SK-N-SH (cell line): ENCODE data around the gene SETBP1. TPM values are rescaled to one million over a fixed set of nuclear protein-coding genes. Genes with fewer than 3 reads are reported as not detected.

Experiments
- CTCF ChIA-PET: fragments of 300-600, 350-600 bp; formaldehyde crosslinking; extraction: SDS; loops from one replicate; lab custom pipeline; 2021; lab: Yijun Ruan, JAX
- POLR2A ChIA-PET: fragments of 350-600 bp; sonication (Branson Sonifier 250); formaldehyde crosslinking; extraction: SDS; loops from one replicate; lab custom pipeline; 2020; ENCODE audit warnings: antibody characterized with exemption, inconsistent platforms; lab: Yijun Ruan, JAX
- DNase-seq: peaks from one replicate; pipeline ENCODE4 v3.0.0; 2012
- H2AFZ ChIP-seq: fragments of 200-600 bp; sonication (generic); 2 replicates; pipeline ENCODE4 v1.8.1; 2016; ENCODE audit warnings: antibody characterized with exemption, mild to moderate bottlenecking, low read depth
- H3F3A ChIP-seq: fragments of 200-600 bp; sonication (generic); replicated peaks from 2 replicates; pipeline ENCODE3; 2016; ENCODE audit warnings: antibody characterized with exemption, mild to moderate bottlenecking; ENCODE audit not compliant: insufficient read depth
- H3K27ac ChIP-seq, 2 experiments: fragments of 200-500 bp in 1 of 2; fragments of 200-600 bp in 1 of 2; sonication (Bioruptor generic) in 1 of 2; sonication (generic), shearing (Covaris generic) in 1 of 2; 2 replicates each; pipeline versions ENCODE4 v1.5.1 to v1.6.1; 2014 to 2016; ENCODE audit warnings: low read depth in 2 of 2, inconsistent platforms in 1 of 2, low read length in 1 of 2, mild to moderate bottlenecking in 1 of 2, mixed read lengths in 1 of 2
- H3K27me3 ChIP-seq: fragments of 200-600 bp; sonication (generic), shearing (Covaris generic); 2 replicates; pipeline ENCODE4 v1.6.1; 2016; ENCODE audit warnings: mixed run types; ENCODE audit not compliant: insufficient read depth
- H3K36me3 ChIP-seq, 2 experiments: fragments of 200-500 bp in 1 of 2; fragments of 200-600 bp in 1 of 2; sonication (Bioruptor generic) in 1 of 2; sonication (generic) in 1 of 2; replicated peaks in 1 of 2; 2 replicates each; pipeline versions ENCODE3 to v1.5.1; 2014 to 2016; ENCODE audit warnings: low read length in 1 of 2, mild to moderate bottlenecking in 1 of 2; ENCODE audit not compliant: insufficient read depth in 2 of 2, control insufficient read depth in 1 of 2
- H3K4me1 ChIP-seq, 2 experiments: fragments of 200-500 bp in 1 of 2; fragments of 200-600 bp in 1 of 2; sonication (Bioruptor generic) in 1 of 2; sonication (generic), shearing (Covaris generic) in 1 of 2; 2 replicates each; pipeline versions ENCODE4 v1.5.1 to v1.6.1; 2014 to 2016; ENCODE audit warnings: low read depth in 1 of 2, low read length in 1 of 2, mixed run types in 1 of 2; ENCODE audit not compliant: insufficient read depth in 2 of 2, control insufficient read depth in 1 of 2
- H3K4me2 ChIP-seq: fragments of 200-600 bp; sonication (generic), shearing (Covaris generic); 2 replicates; pipeline ENCODE4 v1.6.1; 2017; ENCODE audit warnings: mixed run types
- H3K4me3 ChIP-seq, 2 experiments: fragments of 200-500 bp in 1 of 2; fragments of 200-600 bp in 1 of 2; sonication (Bioruptor generic) in 1 of 2; sonication (generic), shearing (Covaris generic) in 1 of 2; 2 replicates each; pipeline versions ENCODE4 v1.5.1 to v1.8.1; 2014 to 2016; ENCODE audit warnings: low read depth in 2 of 2, inconsistent platforms in 1 of 2, low read length in 1 of 2, mild to moderate bottlenecking in 1 of 2, mixed read lengths in 1 of 2, moderate library complexity in 1 of 2
- H3K79me2 ChIP-seq: fragments of 200-600 bp; sonication (generic); 2 replicates; pipeline ENCODE4 v1.8.1; 2017; ENCODE audit warnings: mild to moderate bottlenecking; ENCODE audit not compliant: insufficient read depth
- H3K9ac ChIP-seq: fragments of 200-600 bp; sonication (generic); 2 replicates; pipeline ENCODE4 v1.6.1; 2017; ENCODE audit warnings: mixed run types
- H3K9me2 ChIP-seq: fragments of 200-600 bp; sonication (generic); 2 replicates; pipeline ENCODE4 v1.6.1; 2017; ENCODE audit warnings: mixed run types
- H3K9me3 ChIP-seq: fragments of 200-600 bp; sonication (generic); 2 replicates; pipeline ENCODE4 v1.6.1; 2017; ENCODE audit warnings: mixed run types, mild to moderate bottlenecking, moderate library complexity
- H4K20me1 ChIP-seq: fragments of 200-600 bp; sonication (generic); 2 replicates; pipeline ENCODE4 v1.6.1; 2017; ENCODE audit warnings: mild to moderate bottlenecking, mixed run types; ENCODE audit not compliant: insufficient read depth
- ELF1 ChIP-seq: IDR thresholded peaks from 2 replicates; pipeline ENCODE4 v1.4.0; 2012
- EZH2phosphoT487 ChIP-seq: fragments of 200-600 bp; sonication (generic); IDR thresholded peaks from 2 replicates; pipeline ENCODE4 v1.6.1; 2017; ENCODE audit warnings: low read depth, mixed run types, mild to moderate bottlenecking, antibody characterized with exemption, moderate library complexity, borderline replicate concordance
- FOSL2 ChIP-seq: IDR thresholded peaks from 2 replicates; pipeline ENCODE4 v1.4.0; 2012; ENCODE audit warnings: low read depth, mild to moderate bottlenecking, moderate library complexity, borderline replicate concordance
- GATA2 ChIP-seq: sonication (generic); formaldehyde crosslinking; IDR thresholded peaks from 2 replicates; pipeline ENCODE4 v1.5.0; 2020; ENCODE audit warnings: mild to moderate bottlenecking, missing genetic modification reagents
- MAX ChIP-seq: IDR thresholded peaks from 2 replicates; pipeline ENCODE4 v1.4.0; 2012; ENCODE audit warnings: low read depth
- MXI1 ChIP-seq: IDR thresholded peaks from 2 replicates; pipeline ENCODE4 v1.6.1; 2012; ENCODE audit warnings: mild to moderate bottlenecking, low read depth, low read length, improper control_type of control experiment
- NFIC ChIP-seq: IDR thresholded peaks from 2 replicates; pipeline ENCODE4 v1.4.0; 2012; ENCODE audit warnings: borderline replicate concordance
- RAD21 ChIP-seq: IDR thresholded peaks from 2 replicates; pipeline ENCODE4 v1.6.1; 2012; ENCODE audit warnings: mild to moderate bottlenecking, low read length
- RCOR1 ChIP-seq: fragments of 150-350 bp; IDR thresholded peaks from 2 replicates; pipeline ENCODE4 v1.6.1; 2017; ENCODE audit warnings: antibody characterized with exemption, low read length
- RFX5 ChIP-seq: IDR thresholded peaks from 2 replicates; pipeline ENCODE4 v1.6.1; 2012; ENCODE audit warnings: mild to moderate bottlenecking, improper control_type of control experiment, low read length
- RXRA ChIP-seq: IDR thresholded peaks from 2 replicates; pipeline ENCODE4 v1.4.0; 2012; ENCODE audit warnings: low read depth, mild to moderate bottlenecking, borderline replicate concordance
- SMC3 ChIP-seq: IDR thresholded peaks from 2 replicates; pipeline ENCODE4 v1.6.1; 2012; ENCODE audit warnings: low read depth, low read length, improper control_type of control experiment
- TEAD4 ChIP-seq: IDR thresholded peaks from 2 replicates; pipeline ENCODE4 v1.4.0; 2012; ENCODE audit warnings: mild to moderate bottlenecking, borderline replicate concordance; ENCODE audit not compliant: insufficient read depth
- USF2 ChIP-seq: fragments of 150-350 bp; IDR thresholded peaks from 2 replicates; pipeline ENCODE4 v1.6.1; 2017; ENCODE audit warnings: antibody characterized with exemption, low read length, low read depth, borderline replicate concordance
- YY1 ChIP-seq: IDR thresholded peaks from 2 replicates; pipeline ENCODE4 v1.4.0; 2012; ENCODE audit warnings: low read depth, mild to moderate bottlenecking
- WGBS: methylation state at CpG from one replicate; pipeline ENCODE4 v1.1.6; 2017; ENCODE audit warnings: low lambda C conversion rate; 5-methylcytosine and 5-hydroxymethylcytosine counted together
- polyA plus RNA-seq, 3 experiments: library from polyadenylated mRNA; depleted of rRNA; stranded (reverse); fragments of >200 nt; gene quantifications; 2 replicates each; pipeline ENCODE4 v1.2.3, GENCODE V29; 2012
- TF ChIP-seq, protein P1 (sequence below): IDR thresholded peaks from 2 replicates; pipeline ENCODE4 v1.4.0; 2012; ENCODE audit warnings: low read depth, borderline replicate concordance
- TF ChIP-seq, protein P2 (sequence below): fragments of 150-350 bp; IDR thresholded peaks from 2 replicates; pipeline ENCODE4 v1.6.1; 2016; ENCODE audit warnings: mild to moderate bottlenecking, low read depth, low read length

The SETBP1 gene
- polyA plus RNA-seq, 1 of the 3 experiments (the other 2 are of a cell fraction), result 3.0 TPM

GRCh38 chr18:44704135-44704789 lies 23.6 kb downstream of the SETBP1 start:
- no peak overlapping the region for H3K4me3 ChIP-seq
- peaks cover 7 to 10% of the 10 kb centered on the region in 2 experiments; a peak in 2 of 4 replicates for H3K4me1 ChIP-seq
- no peaks in the 10 kb centered on the region for H3K9me2 ChIP-seq
- H3K27me3 ChIP-seq, result no peaks in the 10 kb centered on the region
- no peaks in the 10 kb centered on the region for H4K20me1 ChIP-seq
- TF ChIP-seq FOSL2 (no peak), RCOR1 (no peak), USF2 (no peak), MAX (no peak), TEAD4 (no peak), ELF1 (no peak), RXRA (no peak), SMC3 (no peak), EZH2phosphoT487 (no peak), MXI1 (no peak), YY1 (no peak), RFX5 (no peak), GATA2 (CRISPR knock-in tag) (no peak), RAD21 (no peak), NFIC (no peak)
- TF ChIP-seq, protein P1, sequence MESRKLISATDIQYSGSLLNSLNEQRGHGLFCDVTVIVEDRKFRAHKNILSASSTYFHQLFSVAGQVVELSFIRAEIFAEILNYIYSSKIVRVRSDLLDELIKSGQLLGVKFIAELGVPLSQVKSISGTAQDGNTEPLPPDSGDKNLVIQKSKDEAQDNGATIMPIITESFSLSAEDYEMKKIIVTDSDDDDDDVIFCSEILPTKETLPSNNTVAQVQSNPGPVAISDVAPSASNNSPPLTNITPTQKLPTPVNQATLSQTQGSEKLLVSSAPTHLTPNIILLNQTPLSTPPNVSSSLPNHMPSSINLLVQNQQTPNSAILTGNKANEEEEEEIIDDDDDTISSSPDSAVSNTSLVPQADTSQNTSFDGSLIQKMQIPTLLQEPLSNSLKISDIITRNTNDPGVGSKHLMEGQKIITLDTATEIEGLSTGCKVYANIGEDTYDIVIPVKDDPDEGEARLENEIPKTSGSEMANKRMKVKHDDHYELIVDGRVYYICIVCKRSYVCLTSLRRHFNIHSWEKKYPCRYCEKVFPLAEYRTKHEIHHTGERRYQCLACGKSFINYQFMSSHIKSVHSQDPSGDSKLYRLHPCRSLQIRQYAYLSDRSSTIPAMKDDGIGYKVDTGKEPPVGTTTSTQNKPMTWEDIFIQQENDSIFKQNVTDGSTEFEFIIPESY, result no peak
- TF ChIP-seq, protein P2, sequence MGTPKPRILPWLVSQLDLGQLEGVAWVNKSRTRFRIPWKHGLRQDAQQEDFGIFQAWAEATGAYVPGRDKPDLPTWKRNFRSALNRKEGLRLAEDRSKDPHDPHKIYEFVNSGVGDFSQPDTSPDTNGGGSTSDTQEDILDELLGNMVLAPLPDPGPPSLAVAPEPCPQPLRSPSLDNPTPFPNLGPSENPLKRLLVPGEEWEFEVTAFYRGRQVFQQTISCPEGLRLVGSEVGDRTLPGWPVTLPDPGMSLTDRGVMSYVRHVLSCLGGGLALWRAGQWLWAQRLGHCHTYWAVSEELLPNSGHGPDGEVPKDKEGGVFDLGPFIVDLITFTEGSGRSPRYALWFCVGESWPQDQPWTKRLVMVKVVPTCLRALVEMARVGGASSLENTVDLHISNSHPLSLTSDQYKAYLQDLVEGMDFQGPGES, result no peak
- POLR2A ChIA-PET, result no interaction called here
- CTCF ChIA-PET, result interaction anchor here (0.5 to 1.2 kb wide), 4 partner anchors 10 to 1116 kb away, joined by 3 read pairs; no protein-coding TSS in a partner anchor
- no peaks in the 10 kb centered on the region; the same call in 1 of the 2 replicates for H3K79me2 ChIP-seq
- WGBS, result 95% methylated on average over 1 of the region's 1 CpG
- no peak overlapping the region for H3K9ac ChIP-seq
- no peak for DNase-seq
- no peaks in the 10 kb centered on the region for H3F3A ChIP-seq
- no peaks in the 10 kb centered on the region for H3K9me3 ChIP-seq
- no peak overlapping the region for H2AFZ ChIP-seq
- H3K27ac ChIP-seq, result no peak overlapping the region
- H3K36me3 ChIP-seq, result peaks cover 5 to 10% of the 10 kb centered on the region in 2 experiments
- no peak overlapping the region for H3K4me2 ChIP-seq
